Activated naive CD8-positive, alpha-beta T cell (primary cell): ENCODE results near the gene CALR.
"Not testable (repeated sequence)": the region's sequence is repeated elsewhere in the genome, so short reads cannot be mapped to it uniquely, and the experiment has no call there.

Experiments
- H3K27ac Mint-ChIP-seq: one replicate; pipeline ENCODE4 v1.8.0; 2021; ENCODE audit warnings: mixed read lengths
- H3K27me3 Mint-ChIP-seq: one replicate; pipeline ENCODE4 v1.8.0; 2021; ENCODE audit warnings: mixed read lengths
- H3K36me3 Mint-ChIP-seq: one replicate; pipeline ENCODE4 v1.8.0; 2021; ENCODE audit warnings: mixed read lengths
- H3K4me1 Mint-ChIP-seq: one replicate; pipeline ENCODE4 v1.8.0; 2021; ENCODE audit warnings: low read depth, mixed read lengths
- H3K4me3 Mint-ChIP-seq: one replicate; pipeline ENCODE4 v1.8.0; 2021; ENCODE audit warnings: mild to moderate bottlenecking, mixed read lengths
- H3K9me3 Mint-ChIP-seq: one replicate; pipeline ENCODE4 v1.8.0; 2021; ENCODE audit warnings: low read depth, mixed read lengths

Gene CALR

DNA sequence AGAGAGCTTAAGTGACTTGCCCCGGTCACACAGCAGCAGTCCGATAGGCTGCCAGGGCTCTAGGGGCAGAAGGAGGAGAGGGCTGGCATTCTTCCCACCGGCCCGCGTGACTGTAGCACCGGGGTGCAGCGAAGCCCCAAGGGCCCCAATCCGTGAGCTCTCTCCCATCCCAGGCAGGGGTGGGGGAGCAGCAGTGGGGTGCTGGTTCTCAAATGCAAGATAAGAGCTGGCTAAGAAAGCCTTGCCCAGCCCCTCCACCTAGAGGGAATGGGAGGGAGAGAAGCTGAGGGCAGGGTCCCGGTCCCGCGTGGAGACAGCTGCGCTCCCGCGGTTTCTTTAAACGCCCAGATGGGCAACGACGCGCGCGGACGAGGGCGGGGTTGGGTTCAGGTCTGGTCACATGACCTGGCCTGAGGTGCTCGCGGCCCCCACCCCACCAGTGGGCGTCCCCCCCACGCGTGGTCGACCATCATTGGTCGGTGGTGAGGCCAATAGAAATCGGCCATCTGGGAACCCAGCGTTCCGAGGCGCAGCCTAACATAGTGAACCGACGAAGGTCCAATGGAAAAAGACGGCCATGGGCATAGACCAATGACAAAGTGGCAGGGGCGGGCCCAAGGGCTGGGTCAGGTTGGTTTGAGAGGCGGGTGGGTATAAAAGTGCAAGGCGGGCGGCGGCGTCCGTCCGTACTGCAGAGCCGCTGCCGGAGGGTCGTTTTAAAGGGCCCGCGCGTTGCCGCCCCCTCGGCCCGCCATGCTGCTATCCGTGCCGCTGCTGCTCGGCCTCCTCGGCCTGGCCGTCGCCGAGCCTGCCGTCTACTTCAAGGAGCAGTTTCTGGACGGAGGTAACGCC lies at the start of gene CALR:
TSS of gene CALR (plus strand) at position 683 of the 852 bp plus-strand sequence. CDS start at position 754, 71 bp downstream.
- H3K27me3 Mint-ChIP-seq: no peaks in the 10 kb centered on the region
- no peaks in the 10 kb centered on the region for H3K9me3 Mint-ChIP-seq
- peaks cover 13% of the 10 kb centered on the region for H3K36me3 Mint-ChIP-seq
- peak within 1 kb of the TSS; percentile 98 for H3K27ac Mint-ChIP-seq
- H3K4me3 Mint-ChIP-seq: peak within 1 kb of the TSS; percentile 99
- peaks cover 50% of the 10 kb centered on the region for H3K4me1 Mint-ChIP-seq

DNA sequence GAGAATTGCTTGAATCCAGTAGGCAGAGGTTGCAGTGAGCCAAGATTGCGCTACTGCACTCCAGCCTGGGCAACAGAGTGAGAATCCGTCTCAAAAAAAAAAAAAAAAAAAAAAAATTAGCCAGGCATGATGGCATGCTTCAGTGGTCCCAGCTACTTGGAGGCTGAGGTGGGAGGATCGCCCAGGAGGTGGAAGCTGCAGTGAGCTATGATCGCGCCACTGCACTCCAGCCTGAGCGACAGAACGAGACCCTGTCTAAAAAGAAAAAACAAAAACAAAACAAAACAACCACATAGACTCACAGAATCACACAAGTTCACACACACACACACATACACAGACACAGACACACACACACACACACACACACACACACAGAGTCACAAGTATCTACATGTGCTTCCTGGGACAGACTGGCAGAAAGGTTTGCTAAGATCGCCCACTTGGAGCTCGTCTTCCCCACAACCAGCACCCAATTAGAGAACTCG lies 48.1 kb upstream of the CALR start:
- Mint-ChIP-seq H3K4me3 (peak overlapping the region; percentile 99), H3K4me1 (peaks cover 23% of the 10 kb centered on the region), H3K27ac (peak overlapping the region; percentile 95)
- not testable (repeated sequence) for H3K9me3 Mint-ChIP-seq, H3K27me3 Mint-ChIP-seq, H3K36me3 Mint-ChIP-seq

DNA sequence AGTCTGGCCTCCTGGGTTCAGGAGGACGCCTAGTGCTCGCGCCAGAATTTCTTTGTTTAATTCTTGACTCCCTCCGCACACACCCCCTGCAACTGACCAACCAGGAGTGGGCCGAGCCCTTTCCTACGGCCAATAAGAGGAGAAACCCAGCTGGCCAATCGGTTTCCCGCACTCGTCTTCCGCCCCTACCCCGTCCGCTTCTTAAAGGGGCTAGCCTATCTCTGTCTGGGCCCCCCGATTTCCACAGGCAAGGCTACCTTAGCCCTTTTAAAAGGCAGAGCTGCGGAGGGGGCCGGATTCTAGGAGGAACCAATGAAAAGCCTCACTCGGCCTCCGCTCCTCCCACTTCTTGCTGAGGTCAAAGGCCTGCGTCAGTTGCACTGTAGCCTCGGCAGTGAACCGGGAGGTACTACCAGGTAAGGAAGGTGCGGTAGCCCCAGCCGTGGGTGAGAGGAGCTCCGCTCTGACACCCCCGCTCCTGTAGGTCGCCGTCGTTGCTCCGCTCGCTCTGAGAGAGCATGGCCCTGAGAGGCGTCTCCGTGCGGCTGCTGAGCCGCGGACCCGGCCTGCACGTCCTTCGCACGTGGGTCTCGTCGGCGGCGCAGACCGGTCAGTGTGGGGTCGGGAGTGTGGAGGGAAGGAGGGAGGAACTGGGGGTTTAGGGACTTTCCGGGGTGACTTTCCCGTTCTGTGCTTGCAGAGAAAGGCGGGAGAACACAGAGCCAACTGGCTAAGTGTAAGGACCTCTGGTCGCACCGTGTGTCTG lies 47.4 kb upstream of the CALR start, which contains the start of gene GCDH:
TSS of gene GCDH (plus strand) at position 374 of the 766 bp plus-strand sequence. CDS start at position 519, 145 bp downstream.
- Mint-ChIP-seq H3K27me3 (no peaks in the 10 kb centered on the region), H3K4me1 (peaks cover 23% of the 10 kb centered on the region), H3K27ac (peak within 1 kb of the TSS; percentile 95), H3K36me3 (peaks cover 3% of the 10 kb centered on the region), H3K9me3 (no peaks in the 10 kb centered on the region), H3K4me3 (peak within 1 kb of the TSS; percentile 99)

DNA sequence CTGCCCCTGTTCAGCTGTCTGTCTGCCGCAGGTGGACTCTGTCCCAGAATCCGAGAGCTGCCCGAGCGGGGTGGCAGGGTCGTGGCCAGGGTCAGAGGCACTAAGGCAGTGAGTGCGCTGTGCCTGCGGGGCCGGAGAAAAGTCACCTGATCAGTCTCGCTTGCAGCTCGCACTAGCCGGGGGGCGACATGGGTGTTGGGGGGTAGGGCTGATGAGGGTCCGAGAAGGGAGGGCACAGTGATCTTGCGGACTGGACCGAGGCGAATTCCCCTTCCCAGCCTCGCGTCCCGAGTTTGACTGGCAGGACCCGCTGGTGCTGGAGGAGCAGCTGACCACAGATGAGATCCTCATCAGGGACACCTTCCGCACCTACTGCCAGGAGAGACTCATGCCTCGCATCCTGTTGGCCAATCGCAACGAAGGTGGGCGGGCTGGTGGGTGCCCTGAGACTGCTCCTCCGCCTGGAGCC lies 46.8 kb upstream of the CALR start:
- Mint-ChIP-seq H3K9me3 (no peaks in the 10 kb centered on the region), H3K27me3 (no peaks in the 10 kb centered on the region), H3K36me3 (peaks cover 3% of the 10 kb centered on the region), H3K27ac (peak overlapping the region; percentile 95), H3K4me1 (peaks cover 23% of the 10 kb centered on the region), H3K4me3 (peak overlapping the region; percentile 99)

DNA sequence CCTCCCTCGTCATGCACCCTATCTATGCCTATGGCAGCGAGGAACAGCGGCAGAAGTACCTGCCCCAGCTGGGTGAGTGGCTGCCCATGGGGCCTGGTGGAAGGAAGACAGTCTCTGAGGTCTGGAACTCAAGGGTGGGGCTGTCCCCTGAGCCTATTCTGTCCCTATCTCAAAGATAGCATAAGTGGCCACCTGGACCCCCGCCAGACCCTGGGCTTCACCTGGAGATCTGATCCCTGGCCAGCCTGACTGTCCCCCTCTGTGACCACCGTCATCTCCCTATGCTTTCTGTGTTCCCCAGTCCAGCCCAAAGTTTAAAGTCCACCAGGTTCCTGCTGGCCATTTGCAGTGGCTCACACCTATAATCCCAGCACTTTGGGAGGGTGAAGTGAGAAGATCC lies 44.8 kb upstream of the CALR start:
- H3K27me3 Mint-ChIP-seq: no peaks in the 10 kb centered on the region
- no peaks in the 10 kb centered on the region for H3K9me3 Mint-ChIP-seq
- peaks cover 4% of the 10 kb centered on the region for H3K36me3 Mint-ChIP-seq
- peak overlapping the region; percentile 36 for H3K4me3 Mint-ChIP-seq
- H3K27ac Mint-ChIP-seq: no peak overlapping the region
- peaks cover 23% of the 10 kb centered on the region for H3K4me1 Mint-ChIP-seq

DNA sequence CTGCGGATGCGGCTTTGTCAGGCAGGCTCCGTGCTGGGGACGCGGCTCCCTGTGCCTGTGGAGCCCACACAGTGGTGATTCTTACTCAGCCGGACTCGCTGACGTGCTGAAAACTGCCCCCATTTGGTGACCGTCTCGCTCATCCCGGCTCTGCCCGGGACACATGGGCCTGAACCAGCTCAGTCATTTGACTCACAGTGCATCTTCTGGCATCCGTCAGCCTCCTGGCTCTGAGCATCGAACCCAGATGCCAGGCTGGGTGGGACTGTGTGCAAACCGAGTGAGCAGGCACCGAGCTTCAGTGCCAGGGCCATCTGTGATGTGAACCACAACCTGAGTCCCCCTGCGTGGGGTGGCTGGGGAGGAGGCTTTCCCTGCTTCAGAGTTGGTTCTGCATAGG lies 41.9 kb upstream of the CALR start:
- Mint-ChIP-seq H3K27me3 (no peaks in the 10 kb centered on the region), H3K36me3 (peaks cover 2% of the 10 kb centered on the region), H3K4me3 (no peak overlapping the region), H3K4me1 (peaks cover 12% of the 10 kb centered on the region), H3K9me3 (no peaks in the 10 kb centered on the region), H3K27ac (no peak overlapping the region)

DNA sequence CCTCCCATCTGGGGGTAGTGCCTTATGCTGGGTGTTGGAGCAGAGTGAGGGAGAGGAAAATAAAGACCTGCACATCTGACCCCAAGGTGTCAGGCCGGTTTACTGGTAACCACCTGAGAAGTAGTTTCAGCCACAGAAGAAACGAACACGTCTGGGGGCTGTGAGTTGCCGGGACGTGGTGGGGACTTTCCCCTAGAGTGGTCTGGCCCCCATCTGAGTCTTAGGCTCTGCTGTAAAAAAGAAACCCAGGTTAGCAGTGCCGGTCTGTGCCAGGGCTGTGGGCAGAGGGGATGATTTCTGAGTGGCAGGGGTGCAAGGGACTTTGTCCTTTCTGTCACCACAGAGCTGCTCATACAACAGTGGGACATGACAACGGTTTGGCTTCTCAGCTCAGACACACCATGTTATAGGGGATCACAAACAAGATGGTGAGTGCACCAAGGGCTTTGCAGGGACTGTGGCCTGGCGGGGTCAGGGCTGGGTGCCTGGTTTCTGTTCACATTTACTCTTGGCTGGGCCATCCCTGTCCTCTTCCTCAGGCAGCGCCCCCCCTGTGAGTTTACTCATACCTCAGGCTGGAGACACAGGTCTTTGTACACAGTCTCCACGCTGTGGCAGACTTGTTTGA lies 38.4 kb upstream of the CALR start:
- Mint-ChIP-seq H3K4me3 (no peak overlapping the region), H3K27ac (no peak overlapping the region), H3K36me3 (peaks cover 2% of the 10 kb centered on the region), H3K4me1 (no peaks in the 10 kb centered on the region), H3K27me3 (no peaks in the 10 kb centered on the region), H3K9me3 (no peaks in the 10 kb centered on the region)

DNA sequence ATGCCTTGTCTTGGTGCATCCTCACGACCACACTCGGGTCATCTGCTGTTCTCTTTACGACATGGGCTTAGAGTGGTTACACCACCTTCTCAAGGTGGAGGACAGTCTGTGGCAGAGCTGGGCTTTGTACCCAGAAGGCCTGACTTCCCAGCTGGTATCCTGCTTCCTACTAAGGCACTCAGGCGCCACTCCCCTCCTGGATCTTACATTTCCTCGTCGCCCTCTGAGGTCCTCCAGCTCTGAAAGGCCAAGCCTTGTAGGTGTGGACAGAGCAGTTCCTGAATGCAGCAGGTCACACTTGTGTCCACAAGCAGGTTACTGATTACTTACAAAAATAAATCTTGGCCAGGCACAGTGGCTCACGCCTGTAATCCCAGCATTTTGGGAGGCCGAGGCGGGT lies 31.2 kb upstream of the CALR start:
- Mint-ChIP-seq H3K27me3 (no peaks in the 10 kb centered on the region), H3K36me3 (no peaks in the 10 kb centered on the region), H3K9me3 (no peaks in the 10 kb centered on the region), H3K4me1 (no peaks in the 10 kb centered on the region), H3K4me3 (no peak overlapping the region), H3K27ac (no peak overlapping the region)

DNA sequence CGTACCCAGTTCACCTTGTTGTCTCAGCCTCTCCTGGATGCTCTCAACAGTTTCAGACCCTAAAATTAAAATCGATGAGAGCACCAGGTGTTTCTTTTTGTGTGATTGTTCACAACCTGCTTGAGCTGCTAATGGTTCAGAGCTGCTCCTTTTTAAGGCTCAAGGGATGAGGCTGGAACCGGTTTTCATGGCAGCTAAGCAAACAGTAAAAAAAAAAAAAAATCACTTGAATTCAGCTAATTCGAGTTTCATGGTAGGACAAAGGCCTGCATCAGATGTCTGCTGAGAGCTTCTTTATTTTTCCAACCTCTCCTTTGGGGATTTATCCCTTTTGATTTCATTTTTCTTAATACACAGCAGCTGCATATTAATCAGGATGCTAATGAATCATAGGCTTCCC lies 25.8 kb upstream of the CALR start:
- peaks cover 25% of the 10 kb centered on the region for H3K4me1 Mint-ChIP-seq
- H3K27me3 Mint-ChIP-seq: no peaks in the 10 kb centered on the region
- no peaks in the 10 kb centered on the region for H3K9me3 Mint-ChIP-seq
- H3K36me3 Mint-ChIP-seq: no peaks in the 10 kb centered on the region
- no peak overlapping the region for H3K4me3 Mint-ChIP-seq
- H3K27ac Mint-ChIP-seq: peak overlapping the region; percentile 50

DNA sequence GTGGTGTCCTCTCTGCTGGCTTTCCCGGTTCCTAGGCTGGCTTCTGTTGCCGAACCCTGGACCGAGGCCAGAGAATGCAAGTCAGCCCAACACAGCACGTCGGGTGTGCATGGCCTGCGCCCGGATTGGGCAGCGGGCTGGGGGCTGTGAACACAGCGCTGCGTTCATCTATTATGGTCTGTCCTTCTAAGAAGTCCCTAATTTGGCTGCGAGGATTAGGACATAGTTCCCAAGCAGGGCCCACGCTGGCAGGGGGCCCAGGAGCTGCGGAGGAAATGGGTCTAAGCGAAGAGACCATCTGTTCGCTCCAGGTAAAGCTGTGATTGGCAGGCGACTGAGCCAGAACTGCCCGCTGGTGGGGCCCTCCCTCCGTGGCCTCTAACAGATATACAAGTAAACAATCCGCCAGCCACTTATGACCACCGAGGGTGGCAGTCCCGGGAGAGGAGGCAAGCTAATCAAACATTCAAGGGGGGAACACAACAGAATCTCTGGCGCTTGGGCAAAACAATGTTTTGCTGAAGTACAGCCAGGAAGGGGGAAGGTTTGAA lies 25.3 kb upstream of the CALR start:
- Mint-ChIP-seq H3K4me1 (peaks cover 25% of the 10 kb centered on the region), H3K9me3 (no peaks in the 10 kb centered on the region), H3K27me3 (no peaks in the 10 kb centered on the region), H3K27ac (no peak overlapping the region), H3K4me3 (no peak overlapping the region), H3K36me3 (no peaks in the 10 kb centered on the region)

DNA sequence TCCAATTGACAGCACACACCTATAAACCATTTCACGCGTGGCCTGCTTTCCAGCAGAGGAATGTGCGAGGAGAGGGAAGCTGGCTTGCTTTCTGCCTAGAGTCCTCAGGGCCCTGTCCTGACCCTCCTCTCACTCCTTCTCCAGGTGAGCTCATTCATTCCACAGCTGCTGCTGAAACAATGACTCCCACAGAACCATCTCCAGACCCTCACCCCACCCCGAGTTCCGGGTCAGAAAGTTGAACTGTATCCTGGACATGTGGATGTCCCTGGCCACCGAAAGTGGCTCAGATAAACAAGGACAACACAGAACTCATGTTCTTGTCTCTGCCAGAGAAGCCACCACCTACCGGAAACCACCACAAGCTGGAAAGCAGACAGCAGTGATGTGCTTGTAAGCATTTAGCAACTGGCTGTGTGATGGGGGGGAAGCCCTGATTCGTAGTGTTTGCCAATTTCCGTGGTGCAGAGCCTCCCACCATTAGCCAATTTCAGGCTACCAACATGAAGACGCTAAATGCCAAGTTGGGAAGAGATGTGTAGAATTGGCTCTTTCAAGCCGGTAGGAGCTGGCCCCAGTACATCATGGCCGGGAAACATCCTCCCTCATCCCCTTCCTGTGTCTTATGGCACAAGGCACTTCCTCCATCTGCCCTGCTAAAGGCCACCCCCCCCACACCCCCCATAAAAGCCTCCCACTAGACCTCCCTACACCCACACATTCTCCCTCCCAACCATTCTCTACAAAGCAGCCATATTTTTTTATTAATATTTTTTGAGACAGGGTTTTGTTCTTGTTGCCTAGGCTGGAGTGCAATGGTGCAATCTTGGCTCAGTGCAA lies 24.3 kb upstream of the CALR start:
- H3K4me3 Mint-ChIP-seq: peak overlapping the region; percentile 69
- peaks cover 28% of the 10 kb centered on the region for H3K4me1 Mint-ChIP-seq
- peak overlapping the region; percentile 96 for H3K27ac Mint-ChIP-seq
- H3K36me3 Mint-ChIP-seq: no peaks in the 10 kb centered on the region
- no peaks in the 10 kb centered on the region for H3K27me3 Mint-ChIP-seq
- no peaks in the 10 kb centered on the region for H3K9me3 Mint-ChIP-seq

DNA sequence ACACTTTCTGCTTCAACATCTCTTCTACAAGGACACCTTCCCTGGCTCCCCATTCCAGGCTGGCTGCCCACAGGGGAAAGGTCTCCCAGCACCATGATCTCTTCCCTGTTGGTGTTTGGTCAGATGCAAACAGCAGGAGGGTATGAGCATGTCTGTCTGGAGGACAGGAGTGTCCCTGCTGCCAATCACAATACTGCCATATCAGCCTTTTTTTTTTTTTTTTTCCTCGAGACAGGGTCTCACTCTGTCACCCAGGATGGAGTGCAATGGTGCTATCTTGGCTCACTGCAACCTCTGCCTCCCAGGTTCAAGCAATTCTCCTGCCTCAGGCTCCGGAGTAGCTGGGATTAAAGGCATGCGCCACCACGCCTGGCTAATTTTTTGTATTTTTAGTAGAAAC lies 22.5 kb upstream of the CALR start:
- H3K27ac Mint-ChIP-seq: peak overlapping the region; percentile 66
- not testable (repeated sequence) for H3K36me3 Mint-ChIP-seq, H3K27me3 Mint-ChIP-seq, H3K9me3 Mint-ChIP-seq, H3K4me3 Mint-ChIP-seq
- peaks cover 34% of the 10 kb centered on the region for H3K4me1 Mint-ChIP-seq

DNA sequence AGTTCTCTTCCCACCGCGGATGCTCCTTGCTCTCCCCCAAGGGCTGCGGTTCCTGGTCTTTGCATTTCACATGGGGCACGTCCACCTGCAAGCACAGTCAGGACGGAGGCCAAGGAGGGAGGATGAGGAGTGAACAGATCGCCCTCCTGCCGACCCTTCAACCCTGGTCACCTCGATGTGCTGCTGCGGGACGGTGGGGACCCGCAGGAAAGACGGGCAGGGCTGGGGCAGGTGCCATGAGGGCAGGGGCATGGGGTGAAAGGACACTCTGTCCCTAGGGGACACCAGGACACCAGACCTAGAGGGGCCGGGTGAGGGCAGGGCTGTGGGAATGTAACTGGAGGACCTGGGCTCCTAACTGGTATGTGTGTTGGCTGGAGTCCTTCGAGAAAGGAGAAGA lies 20.2 kb upstream of the CALR start:
- Mint-ChIP-seq H3K4me3 (peak overlapping the region; percentile 32), H3K36me3 (peaks cover 5% of the 10 kb centered on the region), H3K27ac (no peak overlapping the region)

DNA sequence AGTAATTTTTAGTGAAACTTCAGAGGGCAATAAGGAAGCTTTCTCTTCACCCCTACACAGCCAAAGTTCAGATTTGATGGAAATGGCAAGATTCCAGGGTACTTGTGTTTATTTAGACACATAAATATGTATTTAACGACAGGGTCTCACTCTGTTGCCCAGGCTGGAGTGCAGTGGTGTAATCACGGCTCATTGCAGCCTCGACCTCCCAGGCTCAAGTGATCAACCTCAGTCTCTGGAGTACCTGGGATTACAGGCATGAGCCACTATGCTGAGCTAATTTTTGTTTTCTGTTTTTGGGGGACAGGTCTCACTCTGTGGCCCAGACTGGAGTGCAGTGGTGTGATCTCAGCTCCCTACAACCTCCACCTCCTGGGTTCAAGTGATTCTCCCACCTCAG lies 17.4 kb upstream of the CALR start:
- H3K36me3 Mint-ChIP-seq: peaks cover 5% of the 10 kb centered on the region
- H3K4me3 Mint-ChIP-seq: no peak overlapping the region
- H3K4me1 Mint-ChIP-seq: peaks cover 11% of the 10 kb centered on the region
- no peaks in the 10 kb centered on the region for H3K9me3 Mint-ChIP-seq
- H3K27ac Mint-ChIP-seq: no peak overlapping the region
- no peaks in the 10 kb centered on the region for H3K27me3 Mint-ChIP-seq

More for the DNA sequence above, 20.2 kb upstream of the CALR start:
- Mint-ChIP-seq H3K27me3 (no peaks in the 10 kb centered on the region), H3K9me3 (no peaks in the 10 kb centered on the region), H3K4me1 (peaks cover 32% of the 10 kb centered on the region)
